ENCODE data around the gene PITX1.

Gene PITX1

GRCh38 chr5:135011355-135012032 is 22.5 kb downstream of the PITX1 start:
- TF ChIP-seq CTCF (IDR thresholded peaks at IDR 0.05; ENCODE audit: insufficient read depth, low read depth, low read length, missing control alignments), result no peak
- H3K4me3 ChIP-seq (ENCODE audit: low read depth, low read length), result no peak overlapping the region
- DNase-seq (ENCODE audit: low read depth), result no peak

- no peak overlapping the region for H3K4me3 ChIP-seq (ENCODE audit: low read depth, low read length)
These were observed 23.3 kb downstream of the PITX1 start for GRCh38 chr5:135010502-135011354.

GRCh38 chr5:135009736-135010501 is 24.1 kb downstream of the PITX1 start:
- no peak for TF ChIP-seq CTCF (IDR thresholded peaks at IDR 0.05; ENCODE audit: insufficient read depth, low read depth, low read length, missing control alignments)
- no peak for DNase-seq (ENCODE audit: low read depth)
- no peak overlapping the region for H3K4me3 ChIP-seq (ENCODE audit: low read depth, low read length)

More at GRCh38 chr5:135010502-135011354, 23.3 kb downstream of the PITX1 start:
- TF ChIP-seq CTCF (IDR thresholded peaks at IDR 0.05; ENCODE audit: insufficient read depth, low read depth, low read length, missing control alignments), result no peak
- no peak for DNase-seq (ENCODE audit: low read depth)

GRCh38 chr5:135008981-135009735 is 24.9 kb downstream of the PITX1 start:
- no peak overlapping the region for H3K4me3 ChIP-seq (ENCODE audit: low read depth, low read length)
- no peak for DNase-seq (ENCODE audit: low read depth)
- TF ChIP-seq CTCF (IDR thresholded peaks at IDR 0.05; ENCODE audit: insufficient read depth, low read depth, low read length, missing control alignments), result no peak

GRCh38 chr5:135008556-135008955 is 25.5 kb downstream of the PITX1 start:
- TF ChIP-seq CTCF (IDR thresholded peaks at IDR 0.05; ENCODE audit: insufficient read depth, low read depth, low read length, missing control alignments), result no peak
- DNase-seq (ENCODE audit: low read depth), result no peak

GRCh38 chr5:135007749-135008363 is 26.2 kb downstream of the PITX1 start:
- H3K4me3 ChIP-seq (ENCODE audit: low read depth, low read length), result no peak overlapping the region
- no peak for DNase-seq (ENCODE audit: low read depth)
- TF ChIP-seq CTCF (IDR thresholded peaks at IDR 0.05; ENCODE audit: insufficient read depth, low read depth, low read length, missing control alignments), result no peak

More at GRCh38 chr5:135008556-135008955, 25.5 kb downstream of the PITX1 start:
- no peak overlapping the region for H3K4me3 ChIP-seq (ENCODE audit: low read depth, low read length)
